Fibroblast of lung (primary cell): ENCODE measurements around the gene RBBP4.

Experiments
- EZH2 ChIP-seq: IDR thresholded peaks from 2 replicates; pipeline ENCODE4 v1.5.1; 2012; ENCODE audit warnings: low read length, control low read depth, mild to moderate bottlenecking; ENCODE audit errors: missing control alignments
- TF ChIP-seq, protein P1 (sequence below), 2 donors: IDR thresholded peaks in 1 of 2; conservative IDR thresholded peaks in 1 of 2; 1 replicate in 1 of 2; 2 replicates in 1 of 2; pipeline ENCODE4 v1.5.1; 2011 to 2012; ENCODE audit warnings: low read length in 2 of 2, control low read depth in 1 of 2, inconsistent platforms in 1 of 2, low read depth in 1 of 2, mild to moderate bottlenecking in 1 of 2

DNA sequence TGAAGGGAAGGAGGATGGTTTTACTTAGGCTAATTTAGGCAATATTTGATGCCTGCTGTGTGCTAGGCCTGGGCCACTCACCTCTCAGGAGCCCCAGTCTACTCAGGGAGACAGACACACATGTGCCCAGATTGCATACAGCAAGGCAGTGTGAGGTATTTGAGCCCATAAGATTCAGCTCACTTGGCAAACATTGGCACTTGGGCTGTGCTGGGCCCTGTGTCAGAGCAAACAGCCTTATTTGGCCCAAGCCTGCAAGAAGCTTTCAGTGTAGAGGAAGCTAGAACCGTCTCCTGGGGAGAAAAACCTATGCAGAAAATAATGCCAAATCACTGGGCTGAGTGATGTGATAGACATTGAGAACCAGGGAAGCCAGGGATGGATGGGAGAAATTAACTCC lies 55.5 kb downstream of the RBBP4 start:
- TF ChIP-seq, protein P1, sequence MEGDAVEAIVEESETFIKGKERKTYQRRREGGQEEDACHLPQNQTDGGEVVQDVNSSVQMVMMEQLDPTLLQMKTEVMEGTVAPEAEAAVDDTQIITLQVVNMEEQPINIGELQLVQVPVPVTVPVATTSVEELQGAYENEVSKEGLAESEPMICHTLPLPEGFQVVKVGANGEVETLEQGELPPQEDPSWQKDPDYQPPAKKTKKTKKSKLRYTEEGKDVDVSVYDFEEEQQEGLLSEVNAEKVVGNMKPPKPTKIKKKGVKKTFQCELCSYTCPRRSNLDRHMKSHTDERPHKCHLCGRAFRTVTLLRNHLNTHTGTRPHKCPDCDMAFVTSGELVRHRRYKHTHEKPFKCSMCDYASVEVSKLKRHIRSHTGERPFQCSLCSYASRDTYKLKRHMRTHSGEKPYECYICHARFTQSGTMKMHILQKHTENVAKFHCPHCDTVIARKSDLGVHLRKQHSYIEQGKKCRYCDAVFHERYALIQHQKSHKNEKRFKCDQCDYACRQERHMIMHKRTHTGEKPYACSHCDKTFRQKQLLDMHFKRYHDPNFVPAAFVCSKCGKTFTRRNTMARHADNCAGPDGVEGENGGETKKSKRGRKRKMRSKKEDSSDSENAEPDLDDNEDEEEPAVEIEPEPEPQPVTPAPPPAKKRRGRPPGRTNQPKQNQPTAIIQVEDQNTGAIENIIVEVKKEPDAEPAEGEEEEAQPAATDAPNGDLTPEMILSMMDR (conservative IDR thresholded peaks at IDR 0.05 in 1 of 2, IDR thresholded peaks at IDR 0.05 in 1 of 2; ENCODE audit: low read depth in 1 of 2, low read length in 2 of 2), result no peak
- TF ChIP-seq EZH2, result no peak
